PC-3 (cell line): ENCODE data around the gene CGN. TPM values are rescaled to one million over a fixed set of nuclear protein-coding genes. Genes with fewer than 3 reads are reported as not detected.

ENCODE experiments used
- ATAC-seq: fragments of 200-7000 bp; cut with Tn5 transposase; 2 replicates; pipeline ENCODE4 v1.9.1; 2020; ENCODE audit warnings: mild to moderate bottlenecking, moderate library complexity
- BruUV-seq: library from RNA; stranded (reverse); fragments of 400-500 nt; replicated peaks from 2 replicates; lab custom pipeline; 2021; lab: Mats Ljungman, UMichigan
- CTCF ChIA-PET: fragments of 300-600 bp; sonication (Branson Sonifier 250); formaldehyde crosslinking; loops from one replicate; lab custom pipeline; 2022; ENCODE audit warnings: antibody characterized with exemption; lab: Charles Lee
- POLR2A ChIA-PET: fragments of 300-600 bp; sonication (Branson Sonifier 250); formaldehyde crosslinking; loops from one replicate; lab custom pipeline; 2022; ENCODE audit warnings: antibody characterized with exemption; ENCODE audit not compliant: unreplicated experiment; lab: Charles Lee
- DNase-seq: peaks from one replicate; pipeline ENCODE4 v3.0.0-alpha.2; 2015
- H2AFZ ChIP-seq: fragments of 300-600 bp; sonication (generic); 2 replicates; pipeline ENCODE4 v1.6.0; 2016; ENCODE audit warnings: antibody characterized with exemption, low read length
- H3F3A ChIP-seq: fragments of 300-600 bp; sonication (generic); one replicate; pipeline ENCODE4 v1.6.0; 2017; ENCODE audit warnings: antibody characterized with exemption, low read length, control low read depth, mild to moderate bottlenecking; ENCODE audit not compliant: unreplicated experiment
- H3K27ac ChIP-seq: fragments of 300-600 bp; sonication (generic); 2 replicates; pipeline ENCODE4 v1.5.1; 2016; ENCODE audit warnings: mild to moderate bottlenecking, low read length
- H3K27me3 ChIP-seq: fragments of 300-600 bp; sonication (generic); 2 replicates; pipeline ENCODE4 v1.6.1; 2016; ENCODE audit warnings: low read length, mixed read lengths
- H3K36me3 ChIP-seq: fragments of 300-600 bp; sonication (generic); 2 replicates; pipeline ENCODE4 v1.6.1; 2016; ENCODE audit warnings: low read depth, mixed run types, low read length, mixed read lengths
- H3K4me1 ChIP-seq: fragments of 300-600 bp; sonication (generic); 2 replicates; pipeline ENCODE4 v1.5.1; 2016; ENCODE audit warnings: low read length; ENCODE audit not compliant: insufficient read depth
- H3K4me2 ChIP-seq: fragments of 300-600 bp; sonication (generic); 2 replicates; pipeline ENCODE4 v1.6.0; 2016; ENCODE audit warnings: low read length
- H3K4me3 ChIP-seq: fragments of 300-600 bp; sonication (generic); 2 replicates; pipeline ENCODE4 v1.5.1; 2016; ENCODE audit warnings: mild to moderate bottlenecking, low read length, mixed read lengths
- H3K79me2 ChIP-seq: fragments of 300-600 bp; sonication (generic); 2 replicates; pipeline ENCODE4 v1.6.1; 2017; ENCODE audit warnings: low read length, mixed read lengths
- H3K9ac ChIP-seq: fragments of 300-600 bp; sonication (generic); 2 replicates; pipeline ENCODE4 v1.6.0; 2016; ENCODE audit warnings: mild to moderate bottlenecking, low read length
- H3K9me2 ChIP-seq: fragments of 300-600 bp; sonication (generic); replicated peaks from 2 replicates; pipeline ENCODE4 v1.6.1; 2016; ENCODE audit warnings: mixed run types, low read length, mixed read lengths
- H3K9me3 ChIP-seq: fragments of 300-600 bp; sonication (generic); 2 replicates; pipeline ENCODE4 v1.6.1; 2016; ENCODE audit warnings: low read length, mixed read lengths
- H4K20me1 ChIP-seq: fragments of 300-600 bp; sonication (generic); 2 replicates; pipeline ENCODE4 v1.6.1; 2016; ENCODE audit warnings: low read length, mixed read lengths
- EZH2 ChIP-seq: fragments of 300-600 bp; sonication (generic); IDR thresholded peaks from one replicate; pipeline ENCODE4 v1.6.1; 2017; ENCODE audit warnings: antibody characterized with exemption, mild to moderate bottlenecking, low read length; ENCODE audit not compliant: unreplicated experiment
- EZH2phosphoT487 ChIP-seq: fragments of 300-600 bp; sonication (generic); IDR thresholded peaks from 2 replicates; pipeline ENCODE4 v1.6.1; 2018; ENCODE audit warnings: mild to moderate bottlenecking, antibody characterized with exemption, low read length, borderline replicate concordance
- intact Hi-C: fragments of 100-400 bp; cut with micrococcal nuclease; formaldehyde crosslinking; loops from 2 replicates; pipeline ENCODE4 v1.9.0; 2023
- total RNA-seq: library from RNA; depleted of rRNA; stranded (reverse); fragments of >200 nt; gene quantifications from 2 replicates; pipeline ENCODE4 v1.2.3, GENCODE V29; 2014
- TF ChIP-seq, protein P1 (sequence below): fragments of 300-600 bp; sonication (generic); conservative IDR thresholded peaks from 2 replicates; pipeline ENCODE4 v1.5.1; 2017; ENCODE audit warnings: antibody characterized with exemption, low read depth, mild to moderate bottlenecking, low read length

Gene CGN
- total RNA-seq, 1 experiment from 2014 or later: 13.3 TPM

DNA sequence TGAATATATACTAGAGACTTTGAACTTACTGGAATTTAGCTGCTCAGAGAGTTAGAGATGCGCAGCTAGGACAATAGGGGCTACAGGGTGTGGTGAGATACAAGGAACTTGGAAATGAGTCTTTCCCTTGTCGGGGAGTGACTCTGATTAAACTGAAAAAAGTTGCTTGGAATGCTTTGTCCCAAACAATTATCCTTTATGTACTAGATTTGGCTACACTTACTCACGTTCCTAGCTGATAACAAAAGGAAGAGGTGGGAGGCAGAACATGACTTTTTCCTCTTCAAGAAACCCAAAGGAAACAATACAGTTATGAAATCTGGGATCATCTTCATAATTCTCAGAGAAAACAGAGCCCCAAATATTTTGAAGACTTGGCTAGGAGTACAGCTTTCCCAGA is 6.9 kb upstream of the CGN start:
- intact Hi-C loops: no loop called here
- no TSS peak for BruUV-seq
- Histone ChIP-seq H3K9ac (no peak overlapping the region), H3K27ac (no peak overlapping the region), H3K36me3 (no peaks in the 10 kb centered on the region), H3K27me3 (no peaks in the 10 kb centered on the region), H3K9me3 (no peaks in the 10 kb centered on the region), H2AFZ (no peak overlapping the region), H3K4me1 (no peaks in the 10 kb centered on the region), H3K79me2 (no peaks in the 10 kb centered on the region), H3K9me2 (no peaks in the 10 kb centered on the region), H3F3A (no peaks in the 10 kb centered on the region), H3K4me3 (no peak overlapping the region), H3K4me2 (no peak overlapping the region), H4K20me1 (no peaks in the 10 kb centered on the region)
- POLR2A ChIA-PET: interaction anchor here (0.7 kb wide), 1 partner anchor 10 kb away, joined by 9 read pairs; no protein-coding TSS in a partner anchor
- no peak for DNase-seq
- TF ChIP-seq, protein P1, sequence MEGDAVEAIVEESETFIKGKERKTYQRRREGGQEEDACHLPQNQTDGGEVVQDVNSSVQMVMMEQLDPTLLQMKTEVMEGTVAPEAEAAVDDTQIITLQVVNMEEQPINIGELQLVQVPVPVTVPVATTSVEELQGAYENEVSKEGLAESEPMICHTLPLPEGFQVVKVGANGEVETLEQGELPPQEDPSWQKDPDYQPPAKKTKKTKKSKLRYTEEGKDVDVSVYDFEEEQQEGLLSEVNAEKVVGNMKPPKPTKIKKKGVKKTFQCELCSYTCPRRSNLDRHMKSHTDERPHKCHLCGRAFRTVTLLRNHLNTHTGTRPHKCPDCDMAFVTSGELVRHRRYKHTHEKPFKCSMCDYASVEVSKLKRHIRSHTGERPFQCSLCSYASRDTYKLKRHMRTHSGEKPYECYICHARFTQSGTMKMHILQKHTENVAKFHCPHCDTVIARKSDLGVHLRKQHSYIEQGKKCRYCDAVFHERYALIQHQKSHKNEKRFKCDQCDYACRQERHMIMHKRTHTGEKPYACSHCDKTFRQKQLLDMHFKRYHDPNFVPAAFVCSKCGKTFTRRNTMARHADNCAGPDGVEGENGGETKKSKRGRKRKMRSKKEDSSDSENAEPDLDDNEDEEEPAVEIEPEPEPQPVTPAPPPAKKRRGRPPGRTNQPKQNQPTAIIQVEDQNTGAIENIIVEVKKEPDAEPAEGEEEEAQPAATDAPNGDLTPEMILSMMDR: no peak
- TF ChIP-seq EZH2 (no peak), EZH2phosphoT487 (no peak)
- CTCF ChIA-PET: no interaction called here
- no peak for ATAC-seq

DNA sequence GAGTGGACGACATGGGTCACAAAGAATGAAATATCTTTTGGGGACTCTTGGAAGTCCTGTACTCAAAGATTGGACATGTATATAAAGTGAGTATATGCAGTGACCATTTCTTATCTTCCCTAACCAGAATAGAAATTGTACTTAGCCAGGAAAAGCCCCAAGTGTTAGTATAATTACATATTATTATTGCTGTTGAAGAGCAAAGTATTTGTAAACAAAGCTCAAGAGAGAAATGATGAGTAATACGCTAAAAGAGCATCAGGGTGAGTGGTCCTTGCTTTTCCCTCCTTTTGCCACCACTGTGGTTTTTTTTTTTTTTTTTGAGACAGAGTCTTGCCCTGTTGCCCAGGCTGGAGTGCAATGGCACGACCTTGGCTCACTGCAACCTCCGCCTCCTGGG is 6.4 kb upstream of the CGN start:
- no peaks in the 10 kb centered on the region for H3K27me3 ChIP-seq
- H3F3A ChIP-seq: no peaks in the 10 kb centered on the region
- H3K4me1 ChIP-seq: no peaks in the 10 kb centered on the region
- H3K9me3 ChIP-seq: no peaks in the 10 kb centered on the region
- H3K9me2 ChIP-seq: no peaks in the 10 kb centered on the region
- TF ChIP-seq, protein P1: no peak
- TF ChIP-seq EZH2phosphoT487: no peak
- TF ChIP-seq EZH2: no peak
- ATAC-seq: no peak
- ChIA-PET CTCF (no interaction called here), POLR2A (interaction anchor here (0.7 kb wide), 1 partner anchor 10 kb away, joined by 9 read pairs; no protein-coding TSS in a partner anchor)
- H2AFZ ChIP-seq: no peak overlapping the region
- no peaks in the 10 kb centered on the region for H3K36me3 ChIP-seq
- H3K79me2 ChIP-seq: no peaks in the 10 kb centered on the region
- no peak overlapping the region for H3K27ac ChIP-seq
- BruUV-seq: no TSS peak
- H3K4me3 ChIP-seq: no peak overlapping the region
- no peak overlapping the region for H3K9ac ChIP-seq
- DNase-seq: no peak
- no peak overlapping the region for H3K4me2 ChIP-seq
- H4K20me1 ChIP-seq: no peaks in the 10 kb centered on the region
- intact Hi-C loops: no loop called here

DNA sequence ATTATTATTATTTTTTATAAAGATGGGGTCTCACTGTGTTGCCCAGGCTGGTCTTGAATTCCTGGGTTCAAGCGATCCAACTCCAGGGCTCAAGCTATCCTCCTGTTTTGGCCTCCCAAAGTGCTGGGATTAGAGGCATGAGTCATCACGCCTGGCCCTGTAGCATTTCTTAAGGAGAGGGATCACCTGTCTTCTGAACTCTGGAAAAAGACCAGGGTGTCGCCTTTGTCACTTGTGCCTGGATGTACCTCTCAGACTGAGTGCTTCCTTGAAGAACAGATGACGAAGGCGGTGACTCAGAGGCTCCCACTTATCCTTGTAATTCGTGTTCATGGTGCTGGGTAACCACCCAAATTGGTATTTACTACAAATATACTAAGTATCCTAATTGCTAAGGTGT is 2.4 kb upstream of the CGN start:
- Histone ChIP-seq H2AFZ (no peak overlapping the region), H3K4me3 (no peak overlapping the region), H3K36me3 (no peaks in the 10 kb centered on the region), H3F3A (no peaks in the 10 kb centered on the region), H3K27ac (no peak overlapping the region), H3K27me3 (no peaks in the 10 kb centered on the region), H3K9me2 (no peaks in the 10 kb centered on the region), H4K20me1 (no peaks in the 10 kb centered on the region), H3K4me2 (no peak overlapping the region), H3K79me2 (peaks cover 14% of the 10 kb centered on the region), H3K9me3 (no peaks in the 10 kb centered on the region), H3K9ac (no peak overlapping the region), H3K4me1 (peaks cover 29% of the 10 kb centered on the region)
- DNase-seq: peak; percentile 77
- TF ChIP-seq, protein P1: no peak
- TF ChIP-seq EZH2phosphoT487: no peak
- TF ChIP-seq EZH2: no peak
- ChIA-PET CTCF (no interaction called here), POLR2A (no interaction called here)
- ATAC-seq: no peak
- BruUV-seq: no TSS peak
- intact Hi-C loops: no loop called here
